HCT116 (cell line): ENCODE measurements around the gene THNSL1. TPM values are rescaled to one million over a fixed set of nuclear protein-coding genes. Genes with fewer than 3 reads are reported as not detected.

ENCODE experiments used
- ATAC-seq: fragments of 200-7000 bp; cut with Tn5 transposase; 2 replicates; pipeline ENCODE4 v1.9.1; 2020; ENCODE audit warnings: mild to moderate bottlenecking, moderate library complexity
- BruUV-seq: library from RNA; stranded (reverse); fragments of 400-500 nt; replicated peaks from 2 replicates; lab custom pipeline; 2021; lab: Mats Ljungman, UMichigan
- CTCF ChIA-PET: fragments of 300-600 bp; sonication (Branson Sonifier 250); formaldehyde crosslinking; loops from one replicate; lab custom pipeline; 2021; ENCODE audit warnings: antibody characterized with exemption; lab: Charles Lee
- POLR2A ChIA-PET: fragments of 300-600, 350-600 bp; sonication (Branson Sonifier 250); formaldehyde crosslinking; loops from one replicate; lab custom pipeline; 2021; ENCODE audit warnings: antibody characterized with exemption; lab: Charles Lee
- RAD21 ChIA-PET, 2 experiments: fragments of 300-600 bp; sonication (Branson Sonifier 250); formaldehyde crosslinking; loops; one replicate each; lab custom pipeline; 2023; ENCODE audit warnings: low total read pairs in 2 of 2; ENCODE audit not compliant: uncharacterized antibody in 2 of 2, unreplicated experiment in 2 of 2, low non-redundant PET in 1 of 2; lab: Charles Lee
- DNase-seq: peaks from one replicate; pipeline ENCODE4 v3.0.0-alpha.2; 2010; ENCODE audit warnings: low read depth, low spot score
- H2AFZ ChIP-seq: fragments of 200-600 bp; shearing (Covaris generic), sonication (generic); 2 replicates; pipeline ENCODE4 v1.6.1; 2017; ENCODE audit warnings: low read depth, mixed run types, mixed read lengths, antibody characterized with exemption, low read length; ENCODE audit not compliant: poor library complexity, severe bottlenecking
- H3K27ac ChIP-seq: 2 replicates; pipeline ENCODE4 v1.5.1; 2012; ENCODE audit warnings: low read depth, low read length
- H3K27me3 ChIP-seq: fragments of 200-600 bp; sonication (generic); 2 replicates; pipeline ENCODE4 v1.6.1; 2016; ENCODE audit warnings: mixed run types, low read length, mixed read lengths; ENCODE audit not compliant: insufficient read depth
- H3K36me3 ChIP-seq, 2 experiments: fragments of 200-500 bp in 1 of 2; fragments of 200-600 bp in 1 of 2; sonication (Bioruptor generic) in 1 of 2; sonication (generic) in 1 of 2; 2 replicates each; pipeline versions ENCODE4 v1.5.1 to v1.6.1; 2014 to 2016; ENCODE audit warnings: low read length in 2 of 2, inconsistent platforms in 1 of 2, mixed read lengths in 1 of 2, mixed run types in 1 of 2; ENCODE audit not compliant: insufficient read depth in 2 of 2, control insufficient read depth in 1 of 2
- H3K4me1 ChIP-seq, 2 experiments: fragments of 200-600 bp in 1 of 2; sonication (generic) in 1 of 2; 2 replicates each; pipeline versions ENCODE4 v1.5.1 to v1.6.1; 2012 to 2017; ENCODE audit warnings: low read length in 2 of 2, inconsistent platforms in 1 of 2, mild to moderate bottlenecking in 1 of 2, mixed read lengths in 1 of 2, mixed run types in 1 of 2, moderate library complexity in 1 of 2; ENCODE audit not compliant: insufficient read depth in 2 of 2, control insufficient read depth in 1 of 2
- H3K4me2 ChIP-seq: fragments of 200-600 bp; sonication (generic); 2 replicates; pipeline ENCODE4 v1.6.1; 2017; ENCODE audit warnings: mixed run types, low read length, mixed read lengths
- H3K4me3 ChIP-seq, 2 experiments: fragments of 200-600 bp in 1 of 2; sonication (generic) in 1 of 2; replicated peaks in 1 of 2; 2 replicates each; pipeline ENCODE4 v1.5.1; 2011 to 2016; ENCODE audit warnings: low read length in 2 of 2, control low read depth in 1 of 2, low read depth in 1 of 2, mild to moderate bottlenecking in 1 of 2, mixed read lengths in 1 of 2, mixed run types in 1 of 2
- H3K79me2 ChIP-seq: fragments of 200-600 bp; sonication (generic); 2 replicates; pipeline ENCODE4 v1.6.1; 2017; ENCODE audit warnings: mild to moderate bottlenecking, mixed run types, low read length, moderate library complexity, mixed read lengths; ENCODE audit not compliant: insufficient read depth
- H3K9ac ChIP-seq: fragments of 200-600 bp; sonication (generic); 2 replicates; pipeline ENCODE4 v1.6.1; 2016; ENCODE audit warnings: low read length, mixed read lengths
- H3K9me2 ChIP-seq: fragments of 200-600 bp; sonication (generic), shearing (Covaris generic); 2 replicates; pipeline ENCODE4 v1.6.1; 2017; ENCODE audit warnings: mixed run types, mild to moderate bottlenecking, moderate library complexity; ENCODE audit not compliant: insufficient read depth
- H3K9me3 ChIP-seq, 2 experiments: fragments of 200-500 bp in 1 of 2; fragments of 200-600 bp in 1 of 2; sonication (Bioruptor generic) in 1 of 2; sonication (generic) in 1 of 2; 2 replicates each; pipeline ENCODE4 v1.6.1; 2014 to 2017; ENCODE audit warnings: low read length in 2 of 2, mixed read lengths in 2 of 2, inconsistent platforms in 1 of 2, low read depth in 1 of 2, mild to moderate bottlenecking in 1 of 2, mixed run types in 1 of 2, moderate library complexity in 1 of 2; ENCODE audit not compliant: control insufficient read depth in 1 of 2, insufficient read depth in 1 of 2
- H4K20me1 ChIP-seq: fragments of 200-600 bp; sonication (generic), shearing (Covaris generic); 2 replicates; pipeline ENCODE4 v1.6.1; 2017; ENCODE audit warnings: mixed run types, mild to moderate bottlenecking, moderate library complexity; ENCODE audit not compliant: insufficient read depth
- CBX3 ChIP-seq: IDR thresholded peaks from 2 replicates; pipeline ENCODE4 v1.6.1; 2012; ENCODE audit warnings: low read depth
- CEBPB ChIP-seq: IDR thresholded peaks from 2 replicates; pipeline ENCODE4 v1.6.1; 2012; ENCODE audit warnings: low read depth
- EZH2 ChIP-seq: fragments of 200-600 bp; sonication (generic); IDR thresholded peaks from 2 replicates; pipeline ENCODE4 v1.6.1; 2017; ENCODE audit warnings: antibody characterized with exemption, mixed run types
- EZH2phosphoT487 ChIP-seq: fragments of 200-600 bp; IDR thresholded peaks from 2 replicates; pipeline ENCODE4 v1.6.1; 2018; ENCODE audit warnings: antibody characterized with exemption, borderline replicate concordance
- RAD21 ChIP-seq: IDR thresholded peaks from 2 replicates; pipeline ENCODE4 v1.6.1; 2012; ENCODE audit warnings: low read depth, mild to moderate bottlenecking
- SP1 ChIP-seq: IDR thresholded peaks from 2 replicates; pipeline ENCODE4 v1.6.1; 2012; ENCODE audit warnings: low read depth
- YY1 ChIP-seq: IDR thresholded peaks from 2 replicates; pipeline ENCODE4 v1.6.1; 2011; ENCODE audit warnings: low read length, low read depth, moderate library complexity, mild to moderate bottlenecking; ENCODE audit not compliant: insufficient replicate concordance; ENCODE audit errors: extremely low read depth
- ZFX ChIP-seq: fragments of 450-650 bp; IDR thresholded peaks from 2 replicates; pipeline ENCODE4 v1.6.1; 2017
- ZNF274 ChIP-seq: fragments of 200-500 bp; sonication (Bioruptor generic); IDR thresholded peaks from 2 replicates; pipeline ENCODE4 v1.6.1; 2014; ENCODE audit warnings: mild to moderate bottlenecking, low read depth, low read length, inconsistent platforms
- intact Hi-C: fragments of 100-400 bp; cut with micrococcal nuclease; formaldehyde crosslinking; loops from 2 replicates; pipeline ENCODE4 v1.10.0; 2022
- total RNA-seq: library from RNA; stranded (reverse); gene quantifications from one replicate; pipeline ENCODE4 v1.2.1, GENCODE V29; 2021; ENCODE audit not compliant: unreplicated experiment
- TF ChIP-seq, protein P1 (sequence below), 3 experiments: fragments of 200-600 bp in 1 of 3; sonication (generic) in 1 of 3; IDR thresholded peaks in 2 of 3; conservative IDR thresholded peaks in 1 of 3; 2 replicates each; pipeline ENCODE4 v1.5.1; 2012 to 2017; ENCODE audit warnings: low read depth in 2 of 3, low read length in 2 of 3, antibody characterized with exemption in 1 of 3, borderline replicate concordance in 1 of 3, control low read depth in 1 of 3, mild to moderate bottlenecking in 1 of 3, mixed read lengths in 1 of 3, mixed run types in 1 of 3, moderate library complexity in 1 of 3; ENCODE audit not compliant: insufficient read depth in 1 of 3
- TF ChIP-seq, protein P2 (sequence below): IDR thresholded peaks from 2 replicates; pipeline ENCODE4 v1.6.1; 2012
- TF ChIP-seq, protein P3 (sequence below): IDR thresholded peaks from 2 replicates; pipeline ENCODE4 v1.6.1; 2011; ENCODE audit warnings: mild to moderate bottlenecking, low read length, moderate library complexity; ENCODE audit not compliant: insufficient replicate concordance; ENCODE audit errors: extremely low read depth

THNSL1 gene
- total RNA-seq, 1 experiment from 2014 or later: 7.7 TPM

DNA sequence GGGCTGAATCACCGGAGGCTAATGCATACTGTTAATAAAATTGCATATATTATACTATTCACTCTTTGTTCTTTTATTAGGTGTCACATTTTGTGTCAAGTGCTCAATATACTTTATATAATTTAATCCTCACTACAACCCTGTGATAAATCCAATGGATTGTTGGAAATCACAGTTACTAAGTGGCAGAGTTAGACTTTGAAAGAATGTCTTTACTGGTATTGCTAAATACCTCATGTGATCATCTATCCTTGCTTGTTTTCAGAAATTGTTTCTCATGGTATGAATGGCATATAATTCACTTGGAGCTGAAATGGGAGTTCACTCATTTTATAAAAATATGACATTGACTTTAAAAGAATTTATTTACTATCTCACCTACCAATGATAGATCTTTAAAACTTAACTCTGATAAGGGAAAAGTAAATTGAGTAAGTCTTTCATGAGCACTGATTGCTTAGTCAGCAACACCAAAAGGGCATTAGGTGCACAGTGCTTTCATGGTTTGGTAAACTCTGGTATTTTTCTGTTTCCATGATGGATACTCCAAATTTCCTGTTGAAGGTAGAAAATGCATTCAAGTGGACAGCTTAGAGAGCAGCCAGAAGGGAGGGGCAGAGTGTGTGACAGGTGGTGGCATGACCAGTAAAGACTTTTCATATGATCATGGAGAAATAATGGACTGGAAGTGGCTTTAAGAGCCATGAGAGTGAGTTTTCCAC, 23.0 kb upstream of the THNSL1 start:
- ATAC-seq: no peak
- Histone ChIP-seq H3K9me3 (no peaks in the 10 kb centered on the region), H3K27ac (no peak overlapping the region), H3K4me2 (no peak overlapping the region), H3K9ac (no peak overlapping the region), H4K20me1 (no peaks in the 10 kb centered on the region), H2AFZ (no peak overlapping the region), H3K4me3 (no peak overlapping the region), H3K4me1 (no peaks in the 10 kb centered on the region), H3K79me2 (no peaks in the 10 kb centered on the region), H3K9me2 (no peaks in the 10 kb centered on the region), H3K27me3 (no peaks in the 10 kb centered on the region), H3K36me3 (no peaks in the 10 kb centered on the region)
- no TSS peak for BruUV-seq
- ChIA-PET POLR2A (no interaction called here), CTCF (no interaction called here), RAD21 (no interaction called here)
- TF ChIP-seq CEBPB (no peak), ZFX (no peak), EZH2 (no peak), ZNF274 (no peak)
- TF ChIP-seq, protein P1, sequence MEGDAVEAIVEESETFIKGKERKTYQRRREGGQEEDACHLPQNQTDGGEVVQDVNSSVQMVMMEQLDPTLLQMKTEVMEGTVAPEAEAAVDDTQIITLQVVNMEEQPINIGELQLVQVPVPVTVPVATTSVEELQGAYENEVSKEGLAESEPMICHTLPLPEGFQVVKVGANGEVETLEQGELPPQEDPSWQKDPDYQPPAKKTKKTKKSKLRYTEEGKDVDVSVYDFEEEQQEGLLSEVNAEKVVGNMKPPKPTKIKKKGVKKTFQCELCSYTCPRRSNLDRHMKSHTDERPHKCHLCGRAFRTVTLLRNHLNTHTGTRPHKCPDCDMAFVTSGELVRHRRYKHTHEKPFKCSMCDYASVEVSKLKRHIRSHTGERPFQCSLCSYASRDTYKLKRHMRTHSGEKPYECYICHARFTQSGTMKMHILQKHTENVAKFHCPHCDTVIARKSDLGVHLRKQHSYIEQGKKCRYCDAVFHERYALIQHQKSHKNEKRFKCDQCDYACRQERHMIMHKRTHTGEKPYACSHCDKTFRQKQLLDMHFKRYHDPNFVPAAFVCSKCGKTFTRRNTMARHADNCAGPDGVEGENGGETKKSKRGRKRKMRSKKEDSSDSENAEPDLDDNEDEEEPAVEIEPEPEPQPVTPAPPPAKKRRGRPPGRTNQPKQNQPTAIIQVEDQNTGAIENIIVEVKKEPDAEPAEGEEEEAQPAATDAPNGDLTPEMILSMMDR (IDR thresholded peaks at IDR 0.05 in 2 of 3, conservative IDR thresholded peaks at IDR 0.05 in 1 of 3; ENCODE audit: borderline replicate concordance in 1 of 3, insufficient read depth in 1 of 3, low read depth in 2 of 3, low read length in 2 of 3): no peak
- TF ChIP-seq, protein P2, sequence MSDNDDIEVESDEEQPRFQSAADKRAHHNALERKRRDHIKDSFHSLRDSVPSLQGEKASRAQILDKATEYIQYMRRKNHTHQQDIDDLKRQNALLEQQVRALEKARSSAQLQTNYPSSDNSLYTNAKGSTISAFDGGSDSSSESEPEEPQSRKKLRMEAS: no peak
- intact Hi-C loops: no loop called here
- DNase-seq: no peak

DNA sequence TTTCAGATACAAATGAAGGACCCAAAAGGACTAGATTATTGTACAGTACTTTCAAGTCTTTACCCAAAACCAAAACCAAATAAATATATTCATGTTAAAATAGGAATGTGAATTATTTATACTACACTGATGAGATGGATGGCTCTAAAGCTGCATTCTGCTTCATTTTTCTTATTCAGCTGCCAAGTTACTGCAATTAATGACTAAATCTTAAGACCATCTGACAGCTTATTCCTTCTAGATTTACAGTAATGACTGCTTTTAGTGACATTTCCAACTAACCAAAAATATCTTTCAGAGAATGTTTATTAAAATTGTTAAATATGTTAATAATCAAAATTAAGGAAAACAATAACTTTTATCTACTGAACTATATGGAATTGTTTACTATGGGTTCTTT, 21.3 kb upstream of the THNSL1 start:
- Histone ChIP-seq H3K4me1 (no peaks in the 10 kb centered on the region), H3K9me3 (peaks cover 0 to 6% of the 10 kb centered on the region in 2 experiments; a peak in 1 of 4 replicates), H2AFZ (no peak overlapping the region), H3K4me3 (no peak overlapping the region), H3K4me2 (no peak overlapping the region), H3K27me3 (no peaks in the 10 kb centered on the region), H3K27ac (no peak overlapping the region), H3K79me2 (no peaks in the 10 kb centered on the region), H3K9ac (no peak overlapping the region), H4K20me1 (no peaks in the 10 kb centered on the region), H3K9me2 (no peaks in the 10 kb centered on the region), H3K36me3 (no peaks in the 10 kb centered on the region)
- ChIA-PET RAD21 (no interaction called here), POLR2A (no interaction called here), CTCF (no interaction called here)
- intact Hi-C loops: no loop called here
- no TSS peak for BruUV-seq
- ATAC-seq: no peak
- no peak for DNase-seq
- TF ChIP-seq, protein P3, sequence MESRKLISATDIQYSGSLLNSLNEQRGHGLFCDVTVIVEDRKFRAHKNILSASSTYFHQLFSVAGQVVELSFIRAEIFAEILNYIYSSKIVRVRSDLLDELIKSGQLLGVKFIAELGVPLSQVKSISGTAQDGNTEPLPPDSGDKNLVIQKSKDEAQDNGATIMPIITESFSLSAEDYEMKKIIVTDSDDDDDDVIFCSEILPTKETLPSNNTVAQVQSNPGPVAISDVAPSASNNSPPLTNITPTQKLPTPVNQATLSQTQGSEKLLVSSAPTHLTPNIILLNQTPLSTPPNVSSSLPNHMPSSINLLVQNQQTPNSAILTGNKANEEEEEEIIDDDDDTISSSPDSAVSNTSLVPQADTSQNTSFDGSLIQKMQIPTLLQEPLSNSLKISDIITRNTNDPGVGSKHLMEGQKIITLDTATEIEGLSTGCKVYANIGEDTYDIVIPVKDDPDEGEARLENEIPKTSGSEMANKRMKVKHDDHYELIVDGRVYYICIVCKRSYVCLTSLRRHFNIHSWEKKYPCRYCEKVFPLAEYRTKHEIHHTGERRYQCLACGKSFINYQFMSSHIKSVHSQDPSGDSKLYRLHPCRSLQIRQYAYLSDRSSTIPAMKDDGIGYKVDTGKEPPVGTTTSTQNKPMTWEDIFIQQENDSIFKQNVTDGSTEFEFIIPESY: no peak
- TF ChIP-seq, protein P1 (IDR thresholded peaks at IDR 0.05 in 2 of 3, conservative IDR thresholded peaks at IDR 0.05 in 1 of 3; ENCODE audit: borderline replicate concordance in 1 of 3, insufficient read depth in 1 of 3, low read depth in 2 of 3, low read length in 2 of 3): no peak
- no peak for TF ChIP-seq EZH2
- no peak for TF ChIP-seq RAD21
- TF ChIP-seq EZH2phosphoT487: no peak
- no peak for TF ChIP-seq SP1
- no peak for TF ChIP-seq YY1
- no peak for TF ChIP-seq ZNF274
- no peak for TF ChIP-seq CBX3
